D721Med (cell line): ENCODE measurements around the gene ANO1.
A peak's percentile ranks its signal among the peaks of the same experiment; 100 is the strongest.

Experiments used
- DNase-seq: peaks from one replicate; pipeline ENCODE4 v3.0.0; 2011; ENCODE audit warnings: low spot score; ENCODE audit not compliant: insufficient read length
- FAIRE-seq: peaks from 2 replicates; lab custom pipeline; 2011; peaks lifted over from hg19 to GRCh38; lab: Jason Lieb, UNC
- CTCF ChIP-seq: IDR thresholded peaks from 2 replicates; pipeline ENCODE4 v1.5.1; 2012; ENCODE audit warnings: mild to moderate bottlenecking, control low read depth; ENCODE audit not compliant: insufficient read depth; ENCODE audit errors: missing control alignments

Gene ANO1

GRCh38 chr11:70185348-70186055 lies 107.4 kb downstream of the ANO1 start:
- FAIRE-seq = no peak
- no peak for TF ChIP-seq CTCF

GRCh38 chr11:70186420-70186819 lies 108.3 kb downstream of the ANO1 start:
- no peak for TF ChIP-seq CTCF
- FAIRE-seq = no peak
- no peak for DNase-seq

More at GRCh38 chr11:70185348-70186055, 107.4 kb downstream of the ANO1 start:
- no peak for DNase-seq

DNA sequence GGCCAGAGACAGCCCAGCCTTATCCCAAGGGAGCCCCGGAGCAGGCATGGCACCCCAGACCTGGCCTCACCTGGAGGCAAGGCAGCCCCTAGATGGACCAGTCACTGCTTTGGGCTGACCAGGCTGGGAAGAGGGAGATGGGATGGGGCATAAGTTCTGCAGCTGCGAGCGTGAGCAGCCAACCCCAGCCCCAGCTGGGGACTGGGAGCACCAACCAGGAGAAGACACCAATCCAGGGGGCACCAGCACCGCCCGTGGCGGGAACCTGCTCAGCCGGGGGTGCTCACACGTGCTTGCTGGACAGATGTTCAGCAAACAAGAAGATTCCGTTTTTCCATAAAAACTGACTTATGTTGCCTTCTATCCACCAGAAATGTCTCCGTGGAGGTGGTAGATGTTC lies 108.8 kb downstream of the ANO1 start:
- TF ChIP-seq CTCF = no peak

GRCh38 chr11:70187771-70188170 lies 109.7 kb downstream of the ANO1 start:
- FAIRE-seq (no peak), DNase-seq (no peak)
- TF ChIP-seq CTCF = no peak

More for the DNA sequence above, 108.8 kb downstream of the ANO1 start:
- FAIRE-seq = no peak
- DNase-seq = no peak

DNA sequence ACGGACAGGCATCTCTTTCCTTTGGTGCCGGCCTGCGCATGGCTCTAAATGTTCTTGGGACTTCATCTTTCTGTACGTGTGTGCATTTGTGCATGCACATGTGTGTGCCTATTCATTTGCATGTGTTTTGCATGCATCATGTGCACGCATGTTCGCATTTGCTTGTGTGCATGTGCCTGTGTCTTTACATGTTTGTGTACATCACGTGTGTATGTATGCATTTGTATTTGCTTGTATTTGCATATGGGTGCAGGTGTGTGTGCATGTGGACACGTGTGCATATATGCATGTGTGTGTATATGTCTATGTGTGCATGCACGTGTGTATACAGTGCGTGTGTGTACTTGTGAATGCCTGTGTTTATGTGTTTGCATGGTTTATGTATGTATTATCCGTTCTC lies 111.5 kb downstream of the ANO1 start:
- TF ChIP-seq CTCF = no peak
- DNase-seq (no peak), FAIRE-seq (no peak)

DNA sequence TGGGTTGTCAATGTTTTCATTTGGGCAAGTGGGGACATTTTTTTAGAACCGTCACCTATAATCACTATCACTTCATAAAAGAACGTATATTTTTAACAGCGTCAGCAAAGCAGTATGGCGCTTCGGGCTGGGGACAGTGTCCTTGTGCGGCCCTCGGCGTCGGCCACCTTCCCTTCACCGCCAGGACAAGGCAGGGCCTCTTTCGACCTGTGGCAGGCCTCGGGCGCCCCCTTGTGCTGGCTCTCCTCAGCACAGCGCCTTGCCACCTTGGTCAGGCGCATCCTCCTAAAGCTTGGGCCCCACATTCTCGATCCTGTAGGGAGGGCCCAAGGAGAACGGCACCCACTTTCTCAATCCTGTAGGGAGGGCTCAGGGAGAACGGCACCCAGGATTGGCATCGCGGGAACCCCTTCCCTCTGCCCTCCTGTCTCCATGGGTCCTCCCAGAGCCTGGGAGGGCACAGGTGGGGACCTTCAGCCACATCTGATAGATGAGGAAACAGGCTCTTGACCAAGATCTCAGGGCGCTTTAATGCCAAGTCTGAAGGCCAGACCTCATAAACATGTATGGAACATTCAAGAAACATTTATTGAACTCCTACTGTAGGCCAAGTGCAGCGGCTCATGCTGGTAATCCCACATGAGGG lies 113.5 kb downstream of the ANO1 start:
- FAIRE-seq = no peak
- peak; percentile 54 for DNase-seq
- TF ChIP-seq CTCF = peak; percentile 53
